HG03354 (cell line): ENCODE data around the gene RNASE9.
"Not testable (repeated sequence)": the region's sequence is repeated elsewhere in the genome, so short reads cannot be mapped to it uniquely, and the experiment has no call there.

ENCODE experiments used
- ATAC-seq: cut with Tn5 transposase; IDR thresholded peaks from one replicate; pipeline ENCODE4 v1.9.1; 2021; ENCODE audit warnings: mild to moderate bottlenecking; ENCODE audit not compliant: unreplicated experiment, poor library complexity, severe bottlenecking

Gene RNASE9

DNA sequence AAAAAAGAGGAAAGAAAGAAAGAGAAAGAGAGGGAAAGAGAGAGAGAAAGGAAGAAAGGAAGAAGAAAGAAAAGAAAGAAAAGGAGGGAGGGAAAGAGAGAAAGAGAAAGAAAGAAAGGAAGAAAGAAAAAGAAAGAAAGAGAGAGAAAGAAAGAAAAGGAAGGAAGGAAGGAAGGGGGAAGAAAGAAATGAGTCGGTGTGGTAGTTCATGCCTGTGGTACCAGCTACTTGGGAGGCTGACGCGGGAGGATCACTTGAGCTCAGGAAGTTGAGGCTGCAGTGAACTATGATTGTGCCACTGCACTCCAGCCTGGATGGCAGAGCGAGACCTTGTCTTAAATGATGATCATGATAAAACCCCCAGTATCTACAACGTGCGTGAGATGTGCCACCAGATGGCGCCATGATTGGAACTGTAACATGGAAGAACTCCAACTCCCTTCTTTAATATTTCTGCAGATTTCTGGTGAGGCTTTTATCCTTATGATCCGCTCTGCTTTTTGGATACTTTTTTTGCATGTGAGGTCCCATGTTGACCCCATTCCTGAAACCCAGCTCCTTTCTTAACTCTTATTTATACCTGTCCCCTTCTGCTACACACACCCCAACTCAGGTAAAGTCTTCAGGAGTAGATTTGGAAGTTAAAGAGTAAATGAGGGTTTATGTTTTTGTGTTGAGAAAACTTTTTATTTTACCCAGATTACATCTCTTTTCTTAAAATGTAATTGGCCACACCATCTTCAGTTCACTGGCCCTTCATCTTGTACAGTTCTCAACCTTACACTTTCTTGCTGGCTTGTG, 29.9 kb downstream of the RNASE9 start:
- ATAC-seq, result peak; percentile 77

DNA sequence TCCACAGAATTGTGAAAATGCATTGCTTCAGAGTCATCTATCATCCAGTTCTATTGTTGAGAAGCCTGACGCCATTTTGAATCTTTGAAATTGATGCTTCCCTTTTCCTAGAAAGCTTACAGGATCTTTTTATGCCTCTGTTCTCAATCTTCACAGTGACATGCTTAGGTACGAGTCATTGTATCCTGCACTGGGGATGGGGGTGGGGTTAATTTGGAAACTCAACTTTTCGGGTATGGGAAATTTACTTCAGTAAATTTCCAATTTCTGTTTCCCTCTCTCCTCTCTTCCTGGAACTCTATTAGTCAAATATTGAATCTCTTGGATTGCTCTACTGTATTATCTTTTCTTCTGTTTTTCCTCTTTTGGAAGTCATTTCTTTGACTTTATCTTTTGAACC, 31.0 kb downstream of the RNASE9 start:
- no peak for ATAC-seq

- ATAC-seq, result no peak
Observed at GRCh38 chr14:20524027-20524426, 36.8 kb downstream of the RNASE9 start.

DNA sequence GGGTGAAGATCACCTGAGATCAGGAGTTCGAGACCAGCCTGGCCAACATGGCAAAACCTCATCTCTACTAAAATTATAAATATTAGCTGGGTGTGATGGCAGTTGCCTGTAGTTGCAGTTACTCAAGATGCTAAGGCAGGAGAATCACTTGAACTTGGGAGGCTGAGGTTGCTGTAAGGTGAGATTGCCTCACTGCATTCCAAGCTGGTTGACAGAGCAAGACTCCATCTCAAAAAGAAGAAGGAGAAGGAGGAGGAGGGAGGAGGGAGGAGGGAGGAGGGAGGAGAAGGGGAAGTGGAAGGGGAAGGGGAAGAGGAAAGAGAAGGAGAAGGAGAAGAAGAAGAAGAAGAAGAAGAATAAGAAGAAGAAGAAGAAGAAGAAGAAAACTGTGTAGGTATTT, 38.5 kb downstream of the RNASE9 start:
- ATAC-seq, result no peak

DNA sequence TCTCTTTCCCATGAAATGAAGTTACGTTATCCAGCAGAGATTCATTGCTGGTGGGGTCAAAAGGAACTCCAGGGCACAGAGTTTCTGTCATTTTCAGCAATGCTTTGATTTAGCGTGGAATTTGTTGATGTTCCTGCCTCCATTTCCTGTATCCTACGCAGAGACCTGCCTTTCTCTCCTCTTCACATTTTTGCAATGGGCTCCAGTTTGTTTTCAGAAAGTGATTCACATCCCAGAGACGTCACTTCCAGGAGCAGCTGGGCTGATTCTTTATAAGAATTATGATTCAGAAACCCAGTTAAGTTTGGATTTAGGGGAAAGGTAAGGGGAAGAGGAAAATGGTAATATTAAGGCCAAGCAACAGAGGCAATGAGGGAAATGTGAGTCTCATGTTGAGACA, 43.9 kb downstream of the RNASE9 start:
- no peak for ATAC-seq

GRCh38 chr14:20515846-20516245, 45.0 kb downstream of the RNASE9 start:
- ATAC-seq, result no peak

DNA sequence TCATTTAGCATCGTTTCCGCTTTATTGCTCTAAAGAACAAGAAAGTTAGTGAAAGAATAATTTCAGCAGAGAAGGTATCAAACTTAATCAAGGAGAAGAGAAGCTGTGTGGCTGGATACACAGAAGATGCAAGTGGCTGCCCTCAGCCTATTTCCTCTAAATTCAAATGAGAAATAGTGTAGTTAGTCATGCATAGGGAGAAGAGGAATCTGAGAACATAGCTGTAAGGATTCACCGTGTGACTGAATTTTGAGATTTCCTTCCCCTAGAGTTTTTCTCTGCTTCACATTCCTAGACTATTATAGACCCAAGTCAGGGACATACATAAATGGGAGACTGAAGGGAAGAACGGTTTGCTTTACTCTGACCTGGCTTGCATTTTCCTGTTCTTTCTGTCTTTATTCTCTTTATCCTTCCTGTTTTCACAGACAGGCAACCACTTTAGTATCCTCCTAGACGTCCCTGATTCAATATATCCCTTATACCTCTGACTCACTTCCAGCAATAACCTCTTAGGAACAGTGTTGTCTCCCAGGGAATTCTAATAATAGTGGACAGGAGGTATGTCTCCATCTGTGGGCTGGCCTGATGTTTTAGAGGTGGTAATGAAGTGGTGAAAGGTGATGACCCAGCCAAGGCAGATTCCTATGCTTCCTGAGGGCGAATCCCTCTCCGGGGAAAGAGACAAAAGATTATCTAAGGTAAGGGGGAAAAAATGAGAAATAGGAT, 48.5 kb downstream of the RNASE9 start:
- ATAC-seq, result no peak

GRCh38 chr14:20508367-20508766, 52.5 kb downstream of the RNASE9 start:
- no peak for ATAC-seq

DNA sequence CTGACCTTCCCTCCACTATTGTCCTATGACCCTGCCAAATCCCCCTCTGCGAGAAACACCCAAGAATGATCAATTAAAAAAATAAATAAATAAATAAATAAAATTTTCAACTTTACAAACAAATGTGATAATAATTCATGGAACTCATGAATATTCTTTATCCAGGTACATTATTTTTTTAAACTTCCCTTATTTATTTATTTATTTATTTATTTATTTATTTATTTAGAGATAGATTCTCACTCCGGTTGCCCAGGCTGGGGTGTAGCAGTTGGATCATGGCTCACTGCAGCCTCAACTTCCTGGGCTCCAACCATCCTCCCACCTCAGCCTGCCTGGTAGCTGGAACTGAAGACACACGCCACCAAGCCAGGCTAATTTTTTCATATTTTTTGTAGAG, 53.3 kb downstream of the RNASE9 start:
- ATAC-seq, result not testable (repeated sequence)

DNA sequence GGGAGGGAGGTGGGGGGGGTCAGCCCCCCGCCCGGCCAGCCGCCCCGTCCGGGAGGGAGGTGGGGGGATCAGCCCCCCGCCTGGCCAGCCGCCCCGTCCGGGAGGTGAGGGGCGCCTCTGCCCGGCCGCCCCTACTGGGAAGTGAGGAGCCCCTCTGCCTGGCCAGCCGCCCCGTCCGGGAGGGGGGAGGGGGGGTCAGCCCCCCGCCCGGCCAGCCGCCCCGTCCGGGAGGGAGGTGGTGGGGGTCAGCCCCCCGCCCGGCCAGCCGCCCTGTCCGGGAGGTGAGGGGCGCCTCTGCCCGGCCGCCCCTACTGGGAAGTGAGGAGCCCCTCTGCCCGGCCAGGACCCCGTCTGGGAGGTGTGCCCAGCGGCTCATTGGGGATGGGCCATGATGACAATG, 54.1 kb downstream of the RNASE9 start:
- ATAC-seq, result not testable (repeated sequence)

- ATAC-seq, result not testable (repeated sequence)
Observed at GRCh38 chr14:20506276-20506675, 54.6 kb downstream of the RNASE9 start.
